ENCODE data around the gene OLAH.

DNA sequence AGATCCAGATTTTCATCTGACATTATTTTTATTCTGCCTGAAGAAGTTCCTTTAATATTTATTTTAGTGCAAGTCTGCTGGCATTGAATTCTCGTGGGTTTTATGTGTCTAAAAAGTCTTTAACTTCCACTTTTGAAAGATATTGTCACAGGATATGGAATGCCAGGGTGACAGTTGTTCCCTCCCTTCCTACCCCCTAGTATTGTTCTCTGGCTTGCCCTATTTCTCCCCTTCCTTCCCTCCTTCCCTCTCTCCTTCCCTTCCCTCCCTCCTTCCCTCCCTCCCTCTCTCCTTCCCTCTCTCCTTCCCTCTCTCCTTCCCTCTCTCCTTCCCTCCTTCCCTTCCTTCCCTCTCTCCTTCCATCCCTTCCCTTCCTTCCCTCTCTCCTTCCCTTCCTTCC lies 14.9 kb downstream of the OLAH start:
- TF ChIP-seq, protein P1, sequence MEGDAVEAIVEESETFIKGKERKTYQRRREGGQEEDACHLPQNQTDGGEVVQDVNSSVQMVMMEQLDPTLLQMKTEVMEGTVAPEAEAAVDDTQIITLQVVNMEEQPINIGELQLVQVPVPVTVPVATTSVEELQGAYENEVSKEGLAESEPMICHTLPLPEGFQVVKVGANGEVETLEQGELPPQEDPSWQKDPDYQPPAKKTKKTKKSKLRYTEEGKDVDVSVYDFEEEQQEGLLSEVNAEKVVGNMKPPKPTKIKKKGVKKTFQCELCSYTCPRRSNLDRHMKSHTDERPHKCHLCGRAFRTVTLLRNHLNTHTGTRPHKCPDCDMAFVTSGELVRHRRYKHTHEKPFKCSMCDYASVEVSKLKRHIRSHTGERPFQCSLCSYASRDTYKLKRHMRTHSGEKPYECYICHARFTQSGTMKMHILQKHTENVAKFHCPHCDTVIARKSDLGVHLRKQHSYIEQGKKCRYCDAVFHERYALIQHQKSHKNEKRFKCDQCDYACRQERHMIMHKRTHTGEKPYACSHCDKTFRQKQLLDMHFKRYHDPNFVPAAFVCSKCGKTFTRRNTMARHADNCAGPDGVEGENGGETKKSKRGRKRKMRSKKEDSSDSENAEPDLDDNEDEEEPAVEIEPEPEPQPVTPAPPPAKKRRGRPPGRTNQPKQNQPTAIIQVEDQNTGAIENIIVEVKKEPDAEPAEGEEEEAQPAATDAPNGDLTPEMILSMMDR (IDR thresholded peaks at IDR 0.05) = no peak
- no peak for TF ChIP-seq POLR2A (IDR thresholded peaks at IDR 0.05)
